ENCODE results near the gene ANKS1B. TPM values are rescaled to one million over a fixed set of nuclear protein-coding genes. Genes with fewer than 3 reads are reported as not detected.

ANKS1B gene
- total and polyA plus RNA-seq, 2 of the 4 experiments (the other 2 are of a cell fraction): 0.17 to 0.18 TPM

DNA sequence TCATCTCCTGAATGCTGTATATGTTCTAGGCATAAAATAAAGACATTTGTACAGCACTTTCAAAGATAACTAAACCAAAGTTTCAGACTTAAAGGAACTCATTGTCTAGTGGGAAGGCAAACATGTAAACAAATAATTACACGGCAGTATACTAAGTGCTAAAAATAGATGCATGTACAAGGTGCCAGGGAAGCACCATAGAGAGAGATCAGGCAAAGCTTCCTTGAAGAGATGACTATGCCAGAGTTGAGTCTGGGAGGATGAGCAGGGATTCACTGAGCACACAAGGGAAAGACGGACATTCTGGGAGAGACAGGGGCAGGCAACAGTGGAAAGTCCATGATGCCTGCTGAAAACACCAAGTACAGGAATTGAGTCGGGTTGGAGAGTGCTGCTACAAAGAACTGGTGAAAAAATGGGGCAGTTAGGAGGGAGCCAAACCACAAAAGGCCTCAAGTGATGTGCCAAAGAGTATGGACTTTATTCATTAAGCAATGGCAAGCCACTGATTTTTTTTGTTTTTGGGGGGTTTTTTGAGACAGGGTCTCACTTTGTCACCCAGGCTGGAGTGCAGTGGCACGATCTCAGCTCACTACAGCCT is 26.8 kb downstream of the ANKS1B start:
- BruUV-seq (replicated peaks): no TSS peak
- dilution Hi-C loops (cut with HindIII; ENCODE audit: low sequenced_read_pairs, unreplicated experiment) (no loop called here), intact Hi-C loops (cut with micrococcal nuclease) (no loop called here), in situ Hi-C loops (cut with MboI; ENCODE audit: low sequenced_read_pairs) (no loop called here)
- no peak for TF ChIP-seq POLR2A (IDR thresholded peaks at IDR 0.05; ENCODE audit: low read depth, low read length)
- TF ChIP-seq, protein P1, sequence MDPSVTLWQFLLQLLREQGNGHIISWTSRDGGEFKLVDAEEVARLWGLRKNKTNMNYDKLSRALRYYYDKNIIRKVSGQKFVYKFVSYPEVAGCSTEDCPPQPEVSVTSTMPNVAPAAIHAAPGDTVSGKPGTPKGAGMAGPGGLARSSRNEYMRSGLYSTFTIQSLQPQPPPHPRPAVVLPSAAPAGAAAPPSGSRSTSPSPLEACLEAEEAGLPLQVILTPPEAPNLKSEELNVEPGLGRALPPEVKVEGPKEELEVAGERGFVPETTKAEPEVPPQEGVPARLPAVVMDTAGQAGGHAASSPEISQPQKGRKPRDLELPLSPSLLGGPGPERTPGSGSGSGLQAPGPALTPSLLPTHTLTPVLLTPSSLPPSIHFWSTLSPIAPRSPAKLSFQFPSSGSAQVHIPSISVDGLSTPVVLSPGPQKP (IDR thresholded peaks at IDR 0.05; ENCODE audit: borderline replicate concordance, low read depth, low read length): no peak
- no peak for TF ChIP-seq BHLHE40 (IDR thresholded peaks at IDR 0.05; ENCODE audit: low read depth, low read length)
- TF ChIP-seq, protein P2, sequence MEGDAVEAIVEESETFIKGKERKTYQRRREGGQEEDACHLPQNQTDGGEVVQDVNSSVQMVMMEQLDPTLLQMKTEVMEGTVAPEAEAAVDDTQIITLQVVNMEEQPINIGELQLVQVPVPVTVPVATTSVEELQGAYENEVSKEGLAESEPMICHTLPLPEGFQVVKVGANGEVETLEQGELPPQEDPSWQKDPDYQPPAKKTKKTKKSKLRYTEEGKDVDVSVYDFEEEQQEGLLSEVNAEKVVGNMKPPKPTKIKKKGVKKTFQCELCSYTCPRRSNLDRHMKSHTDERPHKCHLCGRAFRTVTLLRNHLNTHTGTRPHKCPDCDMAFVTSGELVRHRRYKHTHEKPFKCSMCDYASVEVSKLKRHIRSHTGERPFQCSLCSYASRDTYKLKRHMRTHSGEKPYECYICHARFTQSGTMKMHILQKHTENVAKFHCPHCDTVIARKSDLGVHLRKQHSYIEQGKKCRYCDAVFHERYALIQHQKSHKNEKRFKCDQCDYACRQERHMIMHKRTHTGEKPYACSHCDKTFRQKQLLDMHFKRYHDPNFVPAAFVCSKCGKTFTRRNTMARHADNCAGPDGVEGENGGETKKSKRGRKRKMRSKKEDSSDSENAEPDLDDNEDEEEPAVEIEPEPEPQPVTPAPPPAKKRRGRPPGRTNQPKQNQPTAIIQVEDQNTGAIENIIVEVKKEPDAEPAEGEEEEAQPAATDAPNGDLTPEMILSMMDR (conservative IDR thresholded peaks at IDR 0.05; ENCODE audit: low read depth, low read length): no peak
- H3K36me3 ChIP-seq (ENCODE audit: control insufficient read depth, insufficient read depth, low read length): no peaks in the 10 kb centered on the region
- H2BK15ac ChIP-seq (ENCODE audit: low read depth, low read length): no peak overlapping the region
- ATAC-seq (ENCODE audit: low read depth) (no peak), DNase-seq (no peak)
- H3K23ac ChIP-seq (ENCODE audit: low read depth, low read length): no peak overlapping the region
- H4K5ac ChIP-seq (ENCODE audit: low read depth, low read length): no peak overlapping the region
- no peaks in the 10 kb centered on the region for H3K79me1 ChIP-seq (ENCODE audit: low read depth in 1 of 2, low read length in 2 of 2)
- WGBS, 2 experiments (ENCODE audit: extremely low coverage in 2 of 2, insufficient read length in 1 of 2): 0% methylated on average over 1 of the region's 4 CpGs; no CpG with 5 or more reads in 1 of the 2 experiments
- no peak overlapping the region for H2AK9ac ChIP-seq (replicated peaks; ENCODE audit: low read depth, low read length, poor library complexity)
- no peak overlapping the region for H3K9ac ChIP-seq (ENCODE audit: low read depth, low read length)
- no peaks in the 10 kb centered on the region for H3K9me1 ChIP-seq (ENCODE audit: insufficient read depth, low read length)
- H3K4me3 ChIP-seq (ENCODE audit: insufficient read depth, low read depth, low read length): no peak overlapping the region
- H4K20me1 ChIP-seq (ENCODE audit: insufficient read depth, low read length): no peaks in the 10 kb centered on the region
- CTCF ChIA-PET: no interaction called here
- no peak overlapping the region for H3K27ac ChIP-seq (ENCODE audit: insufficient read depth, low read length)
- no peaks in the 10 kb centered on the region for H3K4me1 ChIP-seq (ENCODE audit: control insufficient read depth, insufficient read depth, low read length)
- H3K9me3 ChIP-seq (ENCODE audit: control insufficient read depth, insufficient read depth, low read length): no peaks in the 10 kb centered on the region
- no peak overlapping the region for H3K4ac ChIP-seq (ENCODE audit: low read depth, low read length)
- H3K4me2 ChIP-seq (ENCODE audit: low read depth, low read length): no peak overlapping the region
- no peak overlapping the region for H3K18ac ChIP-seq (ENCODE audit: low read depth, low read length)
- H3K14ac ChIP-seq (replicated peaks; ENCODE audit: low read depth, low read length): no peak overlapping the region
- no peak overlapping the region for H4K8ac ChIP-seq (ENCODE audit: low read depth in 2 of 2, low read length in 2 of 2)
- H2AK5ac ChIP-seq (ENCODE audit: low read depth, low read length): no peak overlapping the region
- no peak overlapping the region for H2AFZ ChIP-seq (replicated peaks; ENCODE audit: low read length, poor library complexity)
- no peak overlapping the region for H2BK120ac ChIP-seq (ENCODE audit: low read depth, low read length)
- no peak overlapping the region for H3K56ac ChIP-seq (ENCODE audit: extremely low read depth, insufficient read depth, low read length)
- H2BK20ac ChIP-seq (ENCODE audit: low read depth, low read length): no peak overlapping the region
- POLR2A ChIA-PET (ENCODE audit: unreplicated experiment): no interaction called here
- H3K27me3 ChIP-seq (ENCODE audit: control insufficient read depth, insufficient read depth, low read length): peaks cover 3% of the 10 kb centered on the region; the same call in 1 of the 2 replicates
- H4K91ac ChIP-seq (ENCODE audit: insufficient read depth, low read depth, low read length): no peak overlapping the region
- no peak overlapping the region for H2BK5ac ChIP-seq (ENCODE audit: low read depth, low read length, poor library complexity, severe bottlenecking)

Data from IMR-90 (cell line).